Gastroesophageal sphincter (tissue), 4 donors: ENCODE data around the gene PAXX. TPM values are rescaled to one million over a fixed set of nuclear protein-coding genes. Genes with fewer than 3 reads are reported as not detected.

ENCODE experiments used
- ATAC-seq: fragments of 150-250 bp; one replicate; pipeline ENCODE4 v1.9.1; 2016; ENCODE audit warnings: mild to moderate bottlenecking, moderate library complexity
- H3K27ac ChIP-seq, 4 donors: fragments of 200-600 bp; sonication (generic) in 3 of 4; 1 replicate in 3 of 4; 2 replicates in 1 of 4; pipeline ENCODE4 v1.5.1; 2016 to 2019
- H3K27me3 ChIP-seq: fragments of 200-600 bp; sonication (generic); one replicate; pipeline ENCODE4 v1.5.1; 2019
- H3K36me3 ChIP-seq, 2 donors: fragments of 200-600 bp; sonication (generic); one replicate each; pipeline ENCODE4 v1.5.1; 2019; ENCODE audit warnings: control low read depth in 1 of 2
- H3K4me1 ChIP-seq, 3 donors: fragments of 200-600 bp; sonication (generic); 1 replicate in 2 of 3; 2 replicates in 1 of 3; pipeline ENCODE4 v1.5.1; 2016 to 2019; ENCODE audit warnings: control low read depth in 2 of 3
- H3K4me3 ChIP-seq, 2 donors: fragments of 200-600 bp; sonication (generic); one replicate each; pipeline ENCODE4 v1.5.1; 2019; ENCODE audit warnings: mild to moderate bottlenecking in 1 of 2, moderate library complexity in 1 of 2
- H3K9me3 ChIP-seq, 3 donors: fragments of 200-600 bp; sonication (generic); one replicate each; pipeline ENCODE4 v1.5.1; 2017 to 2019; ENCODE audit warnings: control low read depth in 2 of 3
- CTCF ChIP-seq, 4 experiments: fragments of 200-600 bp in 2 of 4; fragments of 450-650 bp in 2 of 4; sonication (generic) in 1 of 4; IDR thresholded peaks; one replicate each; pipeline ENCODE4 v1.5.1; 2017 to 2019; ENCODE audit warnings: antibody characterized with exemption in 4 of 4, mild to moderate bottlenecking in 2 of 4, moderate library complexity in 2 of 4
- EP300 ChIP-seq: sonication (generic); formaldehyde crosslinking; IDR thresholded peaks from one replicate; pipeline ENCODE4 v1.6.1; 2017; ENCODE audit warnings: antibody characterized with exemption, mild to moderate bottlenecking
- POLR2A ChIP-seq, 2 donors: fragments of 450-650 bp; IDR thresholded peaks; one replicate each; pipeline ENCODE4 v1.6.1; 2017; ENCODE audit warnings: antibody characterized with exemption in 2 of 2, mild to moderate bottlenecking in 2 of 2, moderate library complexity in 1 of 2
- POLR2AphosphoS5 ChIP-seq: sonication (generic); formaldehyde crosslinking; IDR thresholded peaks from one replicate; pipeline ENCODE4 v1.6.1; 2017; ENCODE audit warnings: antibody characterized with exemption
- WGBS, 2 donors: methylation state at CpG; one replicate each; pipeline ENCODE4 v1.1.5; 2018; ENCODE audit warnings: low coverage in 1 of 2; 5-methylcytosine and 5-hydroxymethylcytosine counted together
- total RNA-seq, 4 donors: library from RNA; depleted of rRNA; stranded (reverse); fragments of >200 nt; gene quantifications; one replicate each; pipeline ENCODE4 v1.1.0, GENCODE V29; 2016

Gene PAXX
- total RNA-seq, 4 donors from 2014 or later = 24.2 to 42.6 (median 36.1) TPM

- Histone ChIP-seq H3K4me1 (peaks cover 0 to 8% (median 5%) of the 10 kb centered on the region in 3 donors), H3K9me3 (no peaks in the 10 kb centered on the region), H3K27ac (no peak overlapping the region), H3K4me3 (no peak overlapping the region), H3K36me3 (no peaks in the 10 kb centered on the region), H3K27me3 (peaks cover 48% of the 10 kb centered on the region)
- WGBS, 2 donors = 64% methylated on average over 8 of the region's 17 CpGs; no CpG with 5 or more reads in 1 of the 2 donors
- ATAC-seq = no peak
- TF ChIP-seq CTCF (IDR thresholded peaks at IDR 0.05) (no peak), POLR2A (IDR thresholded peaks at IDR 0.05) (no peak), POLR2AphosphoS5 (no peak), EP300 (no peak)
Measured at GRCh38 chr9:136969150-136969549, 23.1 kb upstream of the PAXX start.

- ATAC-seq = no peak
- H3K27ac ChIP-seq = no peak overlapping the region
- peaks cover 0 to 8% (median 5%) of the 10 kb centered on the region in 3 donors for H3K4me1 ChIP-seq
- H3K27me3 ChIP-seq = peaks cover 48% of the 10 kb centered on the region
- no peaks in the 10 kb centered on the region for H3K36me3 ChIP-seq
- H3K9me3 ChIP-seq = no peaks in the 10 kb centered on the region
- no peak overlapping the region for H3K4me3 ChIP-seq
- TF ChIP-seq POLR2A (IDR thresholded peaks at IDR 0.05) (no peak), CTCF (IDR thresholded peaks at IDR 0.05) (no peak), EP300 (no peak), POLR2AphosphoS5 (no peak)
- no CpG with 5 or more reads among the region's 5 CpGs for WGBS, 2 donors
Measured at GRCh38 chr9:136969774-136970173, 22.4 kb upstream of the PAXX start.

- Histone ChIP-seq H3K4me1 (peaks cover 0 to 12% (median 5%) of the 10 kb centered on the region in 3 donors), H3K27ac (no peak overlapping the region), H3K4me3 (no peak overlapping the region), H3K27me3 (peaks cover 44% of the 10 kb centered on the region), H3K9me3 (no peaks in the 10 kb centered on the region), H3K36me3 (no peaks in the 10 kb centered on the region)
- no CpG with 5 or more reads among the region's 11 CpGs for WGBS, 2 donors
- ATAC-seq = no peak
- TF ChIP-seq POLR2A (IDR thresholded peaks at IDR 0.05) (no peak), POLR2AphosphoS5 (no peak), EP300 (no peak), CTCF (IDR thresholded peaks at IDR 0.05) (no peak)
Measured at GRCh38 chr9:136970361-136970760, 21.9 kb upstream of the PAXX start.

GRCh38 chr9:136971746-136972145 is 20.5 kb upstream of the PAXX start:
- 70% methylated on average over 8 of the region's 14 CpGs; no CpG with 5 or more reads in 1 of the 2 donors for WGBS, 2 donors
- TF ChIP-seq POLR2AphosphoS5 (no peak), EP300 (no peak), POLR2A (IDR thresholded peaks at IDR 0.05) (no peak), CTCF (IDR thresholded peaks at IDR 0.05) (no peak)
- Histone ChIP-seq H3K4me3 (no peak overlapping the region), H3K9me3 (no peaks in the 10 kb centered on the region), H3K4me1 (peaks cover 0 to 17% (median 0%) of the 10 kb centered on the region in 3 donors), H3K36me3 (no peaks in the 10 kb centered on the region), H3K27ac (no peak overlapping the region), H3K27me3 (peaks cover 32% of the 10 kb centered on the region)
- ATAC-seq = no peak

GRCh38 chr9:136972335-136972734 is 19.9 kb upstream of the PAXX start:
- peaks cover 35% of the 10 kb centered on the region for H3K27me3 ChIP-seq

More at GRCh38 chr9:136972335-136972734, 19.9 kb upstream of the PAXX start:
- no peak overlapping the region for H3K27ac ChIP-seq
- H3K4me3 ChIP-seq = no peak overlapping the region
- TF ChIP-seq CTCF (IDR thresholded peaks at IDR 0.05) (no peak), EP300 (no peak), POLR2AphosphoS5 (no peak), POLR2A (IDR thresholded peaks at IDR 0.05) (no peak)
- ATAC-seq = no peak
- 48 to 83% methylated on average over 2 to 5 of the region's 11 CpGs for WGBS, 2 donors
- no peaks in the 10 kb centered on the region for H3K36me3 ChIP-seq
- H3K9me3 ChIP-seq = no peaks in the 10 kb centered on the region
- H3K4me1 ChIP-seq = peaks cover 0 to 23% (median 0%) of the 10 kb centered on the region in 3 donors
